GM12801 (cell line): ENCODE measurements around the gene NDRG3.

Experiments
- CTCF ChIP-seq: IDR thresholded peaks from one replicate; pipeline ENCODE4 v1.5.1; 2011; ENCODE audit warnings: control low read depth; ENCODE audit not compliant: insufficient read length; ENCODE audit errors: extremely low read depth

The NDRG3 gene

DNA sequence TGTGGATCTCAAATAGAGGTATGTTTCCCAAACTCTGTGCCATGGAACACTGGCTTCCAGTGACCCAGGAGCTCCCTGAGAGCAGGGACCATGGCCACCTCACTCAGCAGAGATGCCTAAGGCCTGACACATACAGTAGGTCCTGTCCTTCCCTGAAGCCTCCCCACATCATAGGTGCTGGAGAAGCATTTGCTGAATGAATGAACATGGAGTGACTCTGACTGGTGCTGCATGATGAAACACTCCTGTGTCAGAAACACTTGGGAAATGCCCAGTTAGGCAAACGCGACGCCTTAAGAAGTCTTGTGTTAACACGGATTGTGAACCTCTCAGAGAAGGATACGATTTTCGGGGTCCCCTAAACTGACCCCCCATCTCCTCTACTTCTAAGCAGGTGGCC is 114.2 kb downstream of the NDRG3 start:
- TF ChIP-seq CTCF = no peak

- no peak for TF ChIP-seq CTCF
Observed at GRCh38 chr20:36629719-36630681, 115.9 kb downstream of the NDRG3 start.

DNA sequence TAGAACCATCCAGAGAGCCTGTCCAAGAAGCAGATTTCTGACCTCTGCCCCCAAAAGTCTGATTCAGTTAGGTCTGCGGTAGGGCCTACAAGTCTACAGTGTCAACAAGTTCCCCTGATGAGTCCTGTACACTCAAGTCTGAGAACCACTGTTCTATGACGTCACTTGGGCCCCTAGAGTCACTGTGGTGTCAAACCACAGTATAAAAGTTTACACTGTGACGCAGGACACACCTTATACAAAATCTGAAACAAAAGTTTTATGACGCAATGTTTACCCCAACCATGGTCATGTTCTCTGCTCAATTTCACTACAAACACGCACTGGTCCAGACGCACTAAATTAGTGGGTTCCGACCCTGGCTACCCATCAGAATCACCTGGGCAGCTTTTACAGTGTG is 117.8 kb downstream of the NDRG3 start:
- TF ChIP-seq CTCF = no peak

GRCh38 chr20:36624944-36625324 is 121.0 kb downstream of the NDRG3 start:
- no peak for TF ChIP-seq CTCF

DNA sequence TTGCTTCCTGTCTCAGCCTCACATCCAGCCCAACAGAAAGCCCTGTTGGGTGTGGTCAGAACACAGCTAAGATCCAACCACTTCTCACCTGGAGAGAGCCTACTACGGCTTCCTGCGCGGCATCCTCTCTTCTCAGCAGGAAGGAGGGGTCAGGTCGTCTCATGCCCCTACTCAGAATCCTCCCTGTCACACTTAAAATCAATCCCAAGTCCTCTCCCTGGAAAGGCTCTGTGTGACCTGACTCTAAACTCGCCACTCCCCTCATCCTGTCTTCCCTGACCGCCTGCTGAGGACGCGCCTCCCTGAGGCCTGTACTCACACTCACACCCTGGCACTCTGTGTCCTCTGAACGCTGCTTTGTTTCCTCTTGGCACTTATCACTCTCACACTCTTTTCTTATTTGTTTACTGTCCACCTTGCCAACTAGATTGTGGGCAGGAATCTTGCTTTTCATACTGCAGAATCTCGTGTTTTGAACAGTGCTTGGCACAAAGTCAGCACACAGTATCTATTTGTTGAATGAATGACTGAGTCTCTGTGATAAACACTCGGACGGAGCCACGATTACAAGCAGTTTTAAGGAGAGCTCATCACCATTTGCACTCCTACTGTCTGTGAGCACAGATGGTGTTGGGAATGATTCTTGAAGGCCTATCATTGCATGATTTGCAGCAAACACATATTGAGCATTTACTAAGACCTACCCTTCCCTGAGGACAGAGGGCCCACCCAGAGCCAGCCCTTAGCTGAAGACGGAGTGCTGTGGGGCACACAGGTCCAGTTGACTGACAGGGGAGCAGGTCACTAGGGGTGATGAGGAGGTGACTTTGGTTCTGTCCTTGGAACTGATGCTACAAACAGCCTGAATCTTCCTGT is 121.6 kb downstream of the NDRG3 start:
- no peak for TF ChIP-seq CTCF

DNA sequence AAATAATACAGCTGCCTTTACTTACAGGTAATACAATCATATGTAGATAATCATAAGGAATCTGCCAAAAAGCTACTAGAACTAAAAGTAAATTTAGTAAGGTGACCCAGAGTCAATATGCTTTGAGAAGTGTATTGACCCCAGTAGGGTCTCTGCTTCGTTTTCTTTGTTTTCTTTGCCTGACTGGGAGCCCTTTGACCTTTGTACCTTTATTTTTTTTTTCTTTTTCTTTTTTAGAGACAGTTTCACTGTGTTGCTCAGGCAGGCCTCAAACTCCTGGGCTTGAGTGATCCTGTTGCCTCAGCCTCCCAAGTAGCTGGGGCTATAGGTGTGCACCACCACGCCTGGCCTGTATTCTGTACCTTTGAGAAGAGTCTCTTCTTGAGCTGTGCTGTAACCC is 122.4 kb downstream of the NDRG3 start:
- TF ChIP-seq CTCF = no peak

DNA sequence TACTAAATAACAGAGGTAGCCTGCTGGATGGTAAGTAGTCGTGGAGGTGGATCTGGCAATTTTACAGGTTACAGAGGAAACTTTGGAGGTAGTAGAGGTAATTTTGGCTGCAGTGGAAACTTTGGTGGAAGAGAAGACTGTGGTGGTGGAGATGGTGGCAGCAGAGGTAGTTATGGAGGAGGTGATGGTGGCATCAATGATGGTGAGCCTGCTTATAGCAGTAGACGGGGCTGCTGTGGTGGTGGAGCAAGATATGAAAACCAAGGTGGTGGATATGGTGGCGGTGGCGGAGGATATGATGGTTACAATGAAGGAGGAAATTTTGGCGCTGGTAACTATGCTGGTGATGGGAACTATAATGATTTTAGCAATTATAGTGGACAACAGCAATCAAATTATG is 125.0 kb downstream of the NDRG3 start:
- no peak for TF ChIP-seq CTCF
